ENCODE results near the gene NOL9.
"Not testable (repeated sequence)": the region's sequence is repeated elsewhere in the genome, so short reads cannot be mapped to it uniquely, and the experiment has no call there.

Gene NOL9

GRCh38 chr1:6559161-6559560 lies 4.8 kb upstream of the NOL9 start:
- not testable (repeated sequence) for H3K36me3 Mint-ChIP-seq, H3K9me3 Mint-ChIP-seq, ATAC-seq, H3K27me3 Mint-ChIP-seq, H3K4me3 Mint-ChIP-seq, H3K27ac Mint-ChIP-seq
- peaks cover 12% of the 10 kb centered on the region for H3K4me1 Mint-ChIP-seq

GRCh38 chr1:6557597-6557996 lies 3.3 kb upstream of the NOL9 start:
- Mint-ChIP-seq H3K36me3 (no peaks in the 10 kb centered on the region), H3K27ac (no peak overlapping the region), H3K9me3 (no peaks in the 10 kb centered on the region), H3K27me3 (no peaks in the 10 kb centered on the region), H3K4me1 (peaks cover 19% of the 10 kb centered on the region), H3K4me3 (no peak overlapping the region)
- ATAC-seq = no peak

GRCh38 chr1:6554907-6555778 lies 830 bp upstream of the NOL9 start, which contains the start of gene TAS1R1:
Gene TAS1R1 (plus strand): TSS chr1:6555307. CDS start chr1:6555374, 67 bp downstream.
- Mint-ChIP-seq H3K27ac (peak within 1 kb of the TSS; percentile 89), H3K4me3 (peak within 1 kb of the TSS; percentile 84), H3K9me3 (no peaks in the 10 kb centered on the region), H3K36me3 (no peaks in the 10 kb centered on the region), H3K4me1 (peaks cover 22% of the 10 kb centered on the region), H3K27me3 (no peaks in the 10 kb centered on the region)
- no peak for ATAC-seq

GRCh38 chr1:6547301-6547700 lies 7.0 kb downstream of the NOL9 start:
- peak overlapping the region; percentile 74 for H3K27ac Mint-ChIP-seq

GRCh38 chr1:6546326-6546725 lies 8.0 kb downstream of the NOL9 start:
- peaks cover 35% of the 10 kb centered on the region for H3K36me3 Mint-ChIP-seq
- no peak for ATAC-seq
- H3K4me3 Mint-ChIP-seq = no peak overlapping the region
- peaks cover 25% of the 10 kb centered on the region for H3K4me1 Mint-ChIP-seq
- no peaks in the 10 kb centered on the region for H3K27me3 Mint-ChIP-seq
- H3K27ac Mint-ChIP-seq = peak overlapping the region; percentile 74
- H3K9me3 Mint-ChIP-seq = no peaks in the 10 kb centered on the region

More at GRCh38 chr1:6547301-6547700, 7.0 kb downstream of the NOL9 start:
- Mint-ChIP-seq H3K9me3 (no peaks in the 10 kb centered on the region), H3K27me3 (no peaks in the 10 kb centered on the region), H3K4me1 (peaks cover 25% of the 10 kb centered on the region), H3K36me3 (peaks cover 35% of the 10 kb centered on the region), H3K4me3 (no peak overlapping the region)
- no peak for ATAC-seq

- Mint-ChIP-seq H3K27me3 (no peaks in the 10 kb centered on the region), H3K4me1 (peaks cover 25% of the 10 kb centered on the region), H3K9me3 (no peaks in the 10 kb centered on the region), H3K4me3 (no peak overlapping the region), H3K27ac (peak overlapping the region; percentile 74), H3K36me3 (peaks cover 35% of the 10 kb centered on the region)
- ATAC-seq = no peak
Observed at GRCh38 chr1:6545276-6546112, 8.8 kb downstream of the NOL9 start.

GRCh38 chr1:6544831-6545230 lies 9.5 kb downstream of the NOL9 start:
- no peak overlapping the region for H3K4me3 Mint-ChIP-seq
- peaks cover 37% of the 10 kb centered on the region for H3K36me3 Mint-ChIP-seq
- peak overlapping the region; percentile 61 for H3K27ac Mint-ChIP-seq
- H3K9me3 Mint-ChIP-seq = no peaks in the 10 kb centered on the region
- H3K4me1 Mint-ChIP-seq = peaks cover 25% of the 10 kb centered on the region
- no peak for ATAC-seq
- no peaks in the 10 kb centered on the region for H3K27me3 Mint-ChIP-seq

- H3K27me3 Mint-ChIP-seq = no peaks in the 10 kb centered on the region
- no peak overlapping the region for H3K4me3 Mint-ChIP-seq
- no peaks in the 10 kb centered on the region for H3K9me3 Mint-ChIP-seq
- no peak for ATAC-seq
- H3K36me3 Mint-ChIP-seq = peaks cover 29% of the 10 kb centered on the region
- no peak overlapping the region for H3K27ac Mint-ChIP-seq
- peaks cover 5% of the 10 kb centered on the region for H3K4me1 Mint-ChIP-seq
Observed at GRCh38 chr1:6538956-6539355, 15.4 kb downstream of the NOL9 start.

- H3K4me3 Mint-ChIP-seq = no peak overlapping the region
- peaks cover 44% of the 10 kb centered on the region for H3K36me3 Mint-ChIP-seq
- peaks cover 5% of the 10 kb centered on the region for H3K4me1 Mint-ChIP-seq
Observed at GRCh38 chr1:6536291-6536690, 18.0 kb downstream of the NOL9 start.

GRCh38 chr1:6535214-6535613 lies 19.1 kb downstream of the NOL9 start:
- peaks cover 55% of the 10 kb centered on the region for H3K36me3 Mint-ChIP-seq
- H3K27me3 Mint-ChIP-seq = no peaks in the 10 kb centered on the region
- peaks cover 5% of the 10 kb centered on the region for H3K4me1 Mint-ChIP-seq
- ATAC-seq = no peak
- no peaks in the 10 kb centered on the region for H3K9me3 Mint-ChIP-seq
- no peak overlapping the region for H3K27ac Mint-ChIP-seq
- no peak overlapping the region for H3K4me3 Mint-ChIP-seq

More at GRCh38 chr1:6536291-6536690, 18.0 kb downstream of the NOL9 start:
- ATAC-seq = no peak
- no peak overlapping the region for H3K27ac Mint-ChIP-seq
- H3K27me3 Mint-ChIP-seq = no peaks in the 10 kb centered on the region
- no peaks in the 10 kb centered on the region for H3K9me3 Mint-ChIP-seq

GRCh38 chr1:6534248-6534822 lies 20.0 kb downstream of the NOL9 start:
- Mint-ChIP-seq H3K9me3 (no peaks in the 10 kb centered on the region), H3K36me3 (peaks cover 51% of the 10 kb centered on the region), H3K4me1 (peaks cover 5% of the 10 kb centered on the region), H3K27me3 (no peaks in the 10 kb centered on the region), H3K27ac (peak overlapping the region; percentile 19), H3K4me3 (no peak overlapping the region)
- ATAC-seq = no peak

GRCh38 chr1:6531996-6532395 lies 22.3 kb downstream of the NOL9 start:
- no peak for ATAC-seq
- no peak overlapping the region for H3K4me3 Mint-ChIP-seq
- no peak overlapping the region for H3K27ac Mint-ChIP-seq
- H3K9me3 Mint-ChIP-seq = no peaks in the 10 kb centered on the region
- peaks cover 55% of the 10 kb centered on the region for H3K36me3 Mint-ChIP-seq
- no peaks in the 10 kb centered on the region for H3K27me3 Mint-ChIP-seq
- H3K4me1 Mint-ChIP-seq = peaks cover 5% of the 10 kb centered on the region

- Mint-ChIP-seq H3K4me3 (no peak overlapping the region), H3K27ac (no peak overlapping the region), H3K4me1 (peaks cover 5% of the 10 kb centered on the region), H3K36me3 (peaks cover 64% of the 10 kb centered on the region), H3K9me3 (no peaks in the 10 kb centered on the region), H3K27me3 (no peaks in the 10 kb centered on the region)
- ATAC-seq = no peak
Observed at GRCh38 chr1:6530504-6531160, 23.7 kb downstream of the NOL9 start.

GRCh38 chr1:6528492-6528891 lies 25.8 kb downstream of the NOL9 start:
- no peak for ATAC-seq
- no peaks in the 10 kb centered on the region for H3K4me1 Mint-ChIP-seq

GRCh38 chr1:6526316-6526715 lies 28.0 kb downstream of the NOL9 start:
- Mint-ChIP-seq H3K4me1 (no peaks in the 10 kb centered on the region), H3K27me3 (no peaks in the 10 kb centered on the region), H3K36me3 (peaks cover 51% of the 10 kb centered on the region), H3K4me3 (no peak overlapping the region), H3K27ac (no peak overlapping the region), H3K9me3 (no peaks in the 10 kb centered on the region)
- ATAC-seq = no peak

More at GRCh38 chr1:6528492-6528891, 25.8 kb downstream of the NOL9 start:
- no peaks in the 10 kb centered on the region for H3K27me3 Mint-ChIP-seq
- H3K36me3 Mint-ChIP-seq = peaks cover 64% of the 10 kb centered on the region
- H3K9me3 Mint-ChIP-seq = no peaks in the 10 kb centered on the region
- no peak overlapping the region for H3K4me3 Mint-ChIP-seq
- H3K27ac Mint-ChIP-seq = no peak overlapping the region
